K562 treated with DMSO at 1 percent for 48 hours (cell line): Measurements from ENCODE around the gene C7orf25. TPM values are rescaled to one million over a fixed set of nuclear protein-coding genes. Genes with fewer than 3 reads are reported as not detected.

ENCODE experiments used
- total RNA-seq: library from RNA; unstranded; fragments of 300-600 nt; gene quantifications from 2 replicates; pipeline ENCODE4 v1.2.3, GENCODE V29; 2022; ENCODE audit warnings: low replicate concordance; ENCODE audit errors: extremely low read depth

The C7orf25 gene
- total RNA-seq: not detected in 2 replicates

GRCh38 chr7:42911454-42912447 is at the start of gene C7orf25:
TSS of gene C7orf25 (minus strand) at chr7:42912070. CDS start at chr7:42910900, 1,170 bp downstream.

GRCh38 chr7:42931834-42932651 is 20.2 kb upstream of the C7orf25 start, which contains the start of the genes MRPL32 and PSMA2:
TSS of gene MRPL32 (plus strand) at chr7:42932376. CDS start at chr7:42932387, 11 bp downstream.
TSS of gene PSMA2 (minus strand) at chr7:42932174. CDS start at chr7:42932158, 16 bp downstream.

Other genes starting within 250 kb of the C7orf25 start
- not detected in 2 replicates for gene PSMA2, start 20.1 kb upstream of the C7orf25 start, total RNA-seq
- not detected in 2 replicates for gene MRPL32, start 20.3 kb upstream of the C7orf25 start, total RNA-seq
- not detected in 2 replicates for gene HECW1, start 200.6 kb upstream of the C7orf25 start, total RNA-seq